Prostate gland (tissue), 2 donors: ENCODE data around the gene NCAM2.

ENCODE experiments used
- CTCF ChIP-seq, 4 experiments: fragments of 200-600 bp in 2 of 4; fragments of 450-650 bp in 2 of 4; sonication (generic) in 2 of 4; IDR thresholded peaks; 1 replicate in 3 of 4; 2 replicates in 1 of 4; pipeline ENCODE4 v1.5.1; 2016 to 2019; ENCODE audit warnings: antibody characterized with exemption in 4 of 4, mild to moderate bottlenecking in 2 of 4, moderate library complexity in 2 of 4
- POLR2A ChIP-seq: fragments of 450-650 bp; IDR thresholded peaks from one replicate; pipeline ENCODE4 v1.6.1; 2016; ENCODE audit warnings: antibody characterized with exemption, mild to moderate bottlenecking
- POLR2AphosphoS5 ChIP-seq: sonication (generic); formaldehyde crosslinking; IDR thresholded peaks from one replicate; pipeline ENCODE4 v1.6.1; 2017; ENCODE audit warnings: antibody characterized with exemption

GRCh38 chr21:21163904-21164303, 165.7 kb downstream of the NCAM2 start:
- no peak for TF ChIP-seq POLR2AphosphoS5
- TF ChIP-seq CTCF (IDR thresholded peaks at IDR 0.05): peak in 3 of 4 experiments; percentile 35 to 49 (median 47)
- no peak for TF ChIP-seq POLR2A
